Lower leg skin (tissue), 4 donors: ENCODE data around the gene MIF4GD. TPM values are rescaled to one million over a fixed set of nuclear protein-coding genes. Genes with fewer than 3 reads are reported as not detected.
A peak's percentile ranks its signal among the peaks of the same experiment; 100 is the strongest.
"Not testable (repeated sequence)": the region's sequence is repeated elsewhere in the genome, so short reads cannot be mapped to it uniquely, and the experiment has no call there.

Experiments used
- DNase-seq, 2 donors: peaks; one replicate each; pipeline ENCODE4 v3.0.0-alpha.2; 2019; ENCODE audit warnings: low spot score in 2 of 2
- H3K4me3 ChIP-seq: fragments of 200-600 bp; sonication (generic); 2 replicates; pipeline ENCODE4 v1.5.1; 2017; ENCODE audit warnings: mild to moderate bottlenecking, low read depth; ENCODE audit not compliant: poor library complexity, severe bottlenecking
- CTCF ChIP-seq, 3 donors: fragments of 450-650 bp; IDR thresholded peaks; one replicate each; pipeline ENCODE4 v1.5.1; 2016; ENCODE audit warnings: antibody characterized with exemption in 3 of 3, mild to moderate bottlenecking in 3 of 3, moderate library complexity in 2 of 3
- POLR2A ChIP-seq, 2 donors: fragments of 450-650 bp; IDR thresholded peaks; one replicate each; pipeline ENCODE4 v1.6.1; 2016 to 2017; ENCODE audit warnings: antibody characterized with exemption in 2 of 2, mild to moderate bottlenecking in 1 of 2, moderate library complexity in 1 of 2
- WGBS, 2 donors: methylation state at CpG; one replicate each; pipeline ENCODE4 v1.1.5; 2018; 5-methylcytosine and 5-hydroxymethylcytosine counted together
- intact Hi-C: fragments of 100-400 bp; cut with DNase I; formaldehyde crosslinking; loops from one replicate; pipeline ENCODE4 v1.15.0; 2023; ENCODE audit warnings: low total_unique reads
- total RNA-seq, 4 donors: library from RNA; depleted of rRNA; stranded (reverse); fragments of >200 nt; gene quantifications; one replicate each; pipeline ENCODE4 v1.1.0, GENCODE V29; 2016

MIF4GD gene
- total RNA-seq, 4 donors from 2014 or later: 22.6 to 41.8 (median 32.6) TPM

- no peak for TF ChIP-seq CTCF (IDR thresholded peaks at IDR 0.05)
- TF ChIP-seq POLR2A (IDR thresholded peaks at IDR 0.05): no peak
- WGBS, 2 donors: 1 to 3% methylated on average over 26 of the region's 26 CpGs
- intact Hi-C loops: no loop called here
- peak overlapping the region; percentile 46 for H3K4me3 ChIP-seq
- peak; percentile 55 to 91 for DNase-seq
These were observed 18.9 kb upstream of the MIF4GD start for GRCh38 chr17:75289832-75290337.

GRCh38 chr17:75289115-75289831 is 18.2 kb upstream of the MIF4GD start, which contains the start of gene SLC25A19:
Gene SLC25A19 (minus strand): TSS chr17:75289433. CDS start chr17:75286764, 2,669 bp downstream.
- intact Hi-C loops: no loop called here
- WGBS, 2 donors: 0 to 1% methylated on average over 40 to 47 of the region's 65 CpGs
- peak within 1 kb of the TSS; percentile 56 for H3K4me3 ChIP-seq
- TF ChIP-seq POLR2A (IDR thresholded peaks at IDR 0.05) (no peak), CTCF (IDR thresholded peaks at IDR 0.05) (peak in 1 of 3 donors; percentile 25)
- peak; percentile 98 to 100 for DNase-seq

GRCh38 chr17:75288770-75289114 is 17.7 kb upstream of the MIF4GD start:
- DNase-seq: no peak
- WGBS, 2 donors: 0% methylated on average over 9 to 14 of the region's 14 CpGs
- intact Hi-C loops: no loop called here
- peak overlapping the region; percentile 56 for H3K4me3 ChIP-seq
- no peak for TF ChIP-seq POLR2A (IDR thresholded peaks at IDR 0.05)

GRCh38 chr17:75288359-75288758 is 17.3 kb upstream of the MIF4GD start:
- intact Hi-C loops: no loop called here

GRCh38 chr17:75287221-75287620 is 16.2 kb upstream of the MIF4GD start:
- WGBS, 2 donors: 83 to 88% methylated on average over 9 of the region's 9 CpGs
- TF ChIP-seq CTCF (IDR thresholded peaks at IDR 0.05) (no peak), POLR2A (IDR thresholded peaks at IDR 0.05) (no peak)
- intact Hi-C loops: no loop called here
- H3K4me3 ChIP-seq: no peak overlapping the region
- DNase-seq: no peak

More at GRCh38 chr17:75288359-75288758, 17.3 kb upstream of the MIF4GD start:
- TF ChIP-seq CTCF (IDR thresholded peaks at IDR 0.05): no peak
- no peak for TF ChIP-seq POLR2A (IDR thresholded peaks at IDR 0.05)
- no peak for DNase-seq
- 18 to 21% methylated on average over 2 of the region's 2 CpGs for WGBS, 2 donors
- no peak overlapping the region for H3K4me3 ChIP-seq

- no peak for DNase-seq
- no peak overlapping the region for H3K4me3 ChIP-seq
- intact Hi-C loops: no loop called here
- no peak for TF ChIP-seq CTCF (IDR thresholded peaks at IDR 0.05)
- TF ChIP-seq POLR2A (IDR thresholded peaks at IDR 0.05): no peak
- 84 to 92% methylated on average over 6 of the region's 6 CpGs for WGBS, 2 donors
These were observed 14.1 kb upstream of the MIF4GD start for GRCh38 chr17:75285123-75285522.

- intact Hi-C loops, H3K4me3 ChIP-seq, DNase-seq: not testable (repeated sequence)
- WGBS, 2 donors: 93 to 95% methylated on average over 4 of the region's 4 CpGs
These were observed 9.2 kb upstream of the MIF4GD start for GRCh38 chr17:75280189-75280588.
